ENCODE measurements around the gene DCAF8L2. TPM values are rescaled to one million over a fixed set of nuclear protein-coding genes. Genes with fewer than 3 reads are reported as not detected.

The DCAF8L2 gene
- total and polyA plus RNA-seq, 9 of the 15 experiments (the other 6 are each of a cell fraction or from before 2014, with no cell fraction given), result not detected

DNA sequence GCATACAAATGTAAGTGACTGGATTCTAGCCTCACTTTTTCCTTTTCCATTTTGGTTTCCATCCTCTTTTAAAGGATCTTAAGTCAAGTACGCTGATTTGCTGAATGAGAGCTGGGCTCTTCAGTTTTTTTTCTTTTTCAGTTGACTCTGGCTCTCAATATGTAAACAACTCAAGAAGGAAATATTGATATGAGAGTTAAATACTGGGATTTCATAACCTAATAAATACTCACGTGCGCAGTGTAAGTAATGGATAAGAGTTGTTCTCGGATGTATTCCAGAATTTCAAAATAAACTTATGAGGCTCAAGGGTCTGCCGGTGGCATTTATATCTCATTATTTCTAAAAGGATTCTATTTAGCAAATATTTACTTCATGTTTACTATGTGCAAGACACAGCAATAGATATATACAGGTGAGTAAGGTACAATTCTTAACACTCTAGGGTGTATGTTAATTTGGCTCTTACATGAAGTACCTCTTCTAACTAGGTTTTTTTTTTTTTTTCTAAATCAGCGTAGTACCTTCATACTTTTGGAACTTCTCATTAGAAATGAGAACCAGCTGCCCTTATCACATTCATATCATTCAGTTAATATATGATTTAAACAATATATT lies 206.6 kb downstream of the DCAF8L2 start:
- WGBS (ENCODE audit: insufficient coverage, low coverage, missing lambda C conversion rate), result 2% methylated on average over 6 of the region's 6 CpGs
- Histone ChIP-seq H3K4me1 (replicated peaks in 1 of 2; ENCODE audit: control insufficient read depth in 2 of 2, insufficient read depth in 2 of 2, low read length in 2 of 2) (no peaks in the 10 kb centered on the region), H4K20me1 (replicated peaks; ENCODE audit: control insufficient read depth, insufficient read depth, low read length) (no peaks in the 10 kb centered on the region), H3K9ac (ENCODE audit: insufficient read depth in 1 of 2, low read depth in 2 of 2, low read length in 2 of 2) (no peak overlapping the region), H3K36me3 (ENCODE audit: control insufficient read depth, insufficient read depth, low read length) (no peaks in the 10 kb centered on the region), H3K27me3 (ENCODE audit: control insufficient read depth in 2 of 2, insufficient read depth in 2 of 2, low read length in 2 of 2) (no peaks in the 10 kb centered on the region), H3K9me1 (ENCODE audit: control insufficient read depth, insufficient read depth, low read length) (no peaks in the 10 kb centered on the region), H3K27ac (ENCODE audit: extremely low read depth, low read depth, low read length) (no peak overlapping the region), H3K79me2 (ENCODE audit: control insufficient read depth, insufficient read depth, low read length) (no peaks in the 10 kb centered on the region), H3K4me2 (ENCODE audit: insufficient read depth, low read length) (no peak overlapping the region), H3K9me3 (replicated peaks; ENCODE audit: control insufficient read depth, insufficient read depth, low read depth, low read length) (no peaks in the 10 kb centered on the region), H3K4me3 (no peak overlapping the region), H2AFZ (ENCODE audit: low read depth, low read length) (no peak overlapping the region)
- FAIRE-seq (no peak), ATAC-seq (no peak), DNase-seq (ENCODE audit: extremely low read depth in 1 of 4, low spot score in 3 of 4) (no peak)
- CTCF ChIA-PET (ENCODE audit: low intra/inter-chr PET ratio), result no interaction called here
- POLR2A ChIA-PET, result no interaction called here
- intact Hi-C loops (cut with micrococcal nuclease) (no loop called here), in situ Hi-C loops (cut with MboI) (no loop called here)
- no TSS peak for BruUV-seq (replicated peaks)
- TF ChIP-seq, protein P1, sequence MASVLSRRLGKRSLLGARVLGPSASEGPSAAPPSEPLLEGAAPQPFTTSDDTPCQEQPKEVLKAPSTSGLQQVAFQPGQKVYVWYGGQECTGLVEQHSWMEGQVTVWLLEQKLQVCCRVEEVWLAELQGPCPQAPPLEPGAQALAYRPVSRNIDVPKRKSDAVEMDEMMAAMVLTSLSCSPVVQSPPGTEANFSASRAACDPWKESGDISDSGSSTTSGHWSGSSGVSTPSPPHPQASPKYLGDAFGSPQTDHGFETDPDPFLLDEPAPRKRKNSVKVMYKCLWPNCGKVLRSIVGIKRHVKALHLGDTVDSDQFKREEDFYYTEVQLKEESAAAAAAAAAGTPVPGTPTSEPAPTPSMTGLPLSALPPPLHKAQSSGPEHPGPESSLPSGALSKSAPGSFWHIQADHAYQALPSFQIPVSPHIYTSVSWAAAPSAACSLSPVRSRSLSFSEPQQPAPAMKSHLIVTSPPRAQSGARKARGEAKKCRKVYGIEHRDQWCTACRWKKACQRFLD (CRISPR knock-in tag; IDR thresholded peaks at IDR 0.05), result no peak
- TF ChIP-seq U2AF2 (optimal IDR thresholded peaks at IDR 0.05; ENCODE audit: low read depth, low read length) (no peak), SLC30A9 (CRISPR knock-in tag; IDR thresholded peaks at IDR 0.05) (no peak), STAT5A (IDR thresholded peaks at IDR 0.05; ENCODE audit: borderline replicate concordance, low read length) (no peak), ZNF778 (CRISPR knock-in tag; IDR thresholded peaks at IDR 0.05) (no peak), TOE1 (IDR thresholded peaks at IDR 0.05; ENCODE audit: borderline replicate concordance) (no peak), TOE1 (CRISPR knock-in tag; IDR thresholded peaks at IDR 0.05; ENCODE audit: borderline replicate concordance, low read depth) (no peak), MEF2A (IDR thresholded peaks at IDR 0.05; ENCODE audit: control insufficient read depth, low read depth, low read length) (no peak)
- TF ChIP-seq, protein P2, sequence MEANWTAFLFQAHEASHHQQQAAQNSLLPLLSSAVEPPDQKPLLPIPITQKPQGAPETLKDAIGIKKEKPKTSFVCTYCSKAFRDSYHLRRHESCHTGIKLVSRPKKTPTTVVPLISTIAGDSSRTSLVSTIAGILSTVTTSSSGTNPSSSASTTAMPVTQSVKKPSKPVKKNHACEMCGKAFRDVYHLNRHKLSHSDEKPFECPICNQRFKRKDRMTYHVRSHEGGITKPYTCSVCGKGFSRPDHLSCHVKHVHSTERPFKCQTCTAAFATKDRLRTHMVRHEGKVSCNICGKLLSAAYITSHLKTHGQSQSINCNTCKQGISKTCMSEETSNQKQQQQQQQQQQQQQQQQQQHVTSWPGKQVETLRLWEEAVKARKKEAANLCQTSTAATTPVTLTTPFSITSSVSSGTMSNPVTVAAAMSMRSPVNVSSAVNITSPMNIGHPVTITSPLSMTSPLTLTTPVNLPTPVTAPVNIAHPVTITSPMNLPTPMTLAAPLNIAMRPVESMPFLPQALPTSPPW (CRISPR knock-in tag; IDR thresholded peaks at IDR 0.05), result no peak

Measured in K562 (cell line).